ENCODE results near the gene BRWD1.
"Not testable (repeated sequence)": the region's sequence is repeated elsewhere in the genome, so short reads cannot be mapped to it uniquely, and the experiment has no call there.

Gene BRWD1

DNA sequence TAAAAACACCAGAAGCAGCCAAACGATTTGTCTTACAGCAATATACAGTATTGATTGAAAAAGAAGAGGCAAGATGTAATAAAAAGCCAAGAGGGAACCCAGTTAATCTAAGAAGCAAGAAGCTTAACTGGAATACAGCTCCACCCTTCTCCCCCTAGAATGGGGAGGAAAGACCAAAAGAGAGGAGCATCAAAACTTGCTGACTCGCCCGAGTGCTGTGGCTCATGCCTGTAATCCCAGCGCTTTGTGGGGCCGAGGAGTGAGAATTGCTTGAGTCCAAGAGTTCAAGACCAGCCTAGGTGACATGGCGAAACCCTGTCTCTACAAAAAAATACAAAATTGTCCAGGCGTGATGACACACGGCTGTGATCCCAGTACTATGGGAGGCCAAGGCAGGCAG, 32.2 kb downstream of the BRWD1 start:
- no peak for DNase-seq

DNA sequence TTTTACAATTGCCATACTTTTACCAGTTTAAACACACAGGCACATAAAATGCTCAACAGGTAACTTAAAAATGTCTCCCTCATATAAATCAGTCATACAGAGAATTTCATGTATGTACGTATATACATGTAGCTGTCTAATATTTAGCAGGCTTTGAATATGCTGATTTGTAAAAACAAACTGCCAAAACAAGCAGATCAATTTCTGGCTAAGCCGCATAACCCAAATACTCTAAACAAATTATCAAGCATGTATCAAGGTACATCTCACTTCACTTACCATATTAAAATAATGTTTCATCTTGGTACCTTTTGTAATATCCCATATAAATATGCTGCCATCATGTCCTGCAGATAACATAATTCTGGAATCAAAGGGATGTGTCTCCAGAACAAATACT, 43.8 kb downstream of the BRWD1 start:
- DNase-seq, result no peak

DNA sequence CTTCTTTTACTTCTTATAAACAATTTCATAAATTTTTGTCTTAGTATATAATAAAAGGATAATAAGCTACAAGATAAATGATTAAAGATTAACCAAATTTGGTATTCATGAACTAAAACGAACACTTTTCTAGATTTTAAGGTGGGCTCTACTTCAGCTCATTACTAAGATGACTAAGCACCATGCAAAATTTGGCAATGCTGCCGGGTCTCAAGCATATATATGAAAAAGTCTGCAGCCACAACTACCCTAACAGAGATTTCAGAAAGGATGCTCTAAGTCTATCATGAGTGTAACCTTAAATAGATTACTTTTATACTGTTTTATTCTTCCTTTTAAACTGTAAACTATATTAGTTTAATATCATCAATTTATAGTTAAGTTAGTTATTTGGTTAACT, 47.8 kb downstream of the BRWD1 start:
- DNase-seq, result no peak

DNA sequence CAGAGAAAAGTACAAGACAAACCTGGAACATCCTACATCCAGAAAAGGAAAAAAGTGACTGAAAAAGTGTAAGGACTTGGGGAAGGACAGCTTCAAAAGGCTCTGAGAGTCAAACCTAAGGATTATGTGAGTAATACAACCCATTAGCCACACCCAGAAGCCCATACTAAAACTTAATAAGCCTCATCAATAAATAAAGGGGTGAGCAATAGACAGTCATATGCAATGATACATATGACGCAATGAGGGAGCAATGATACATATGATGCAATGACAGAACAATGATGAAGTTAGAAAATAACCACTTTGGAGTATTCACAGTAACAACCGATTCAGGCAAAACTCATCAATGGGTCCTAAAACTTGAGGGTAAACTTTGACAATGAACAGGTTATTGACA, 50.1 kb downstream of the BRWD1 start:
- no peak for DNase-seq

DNA sequence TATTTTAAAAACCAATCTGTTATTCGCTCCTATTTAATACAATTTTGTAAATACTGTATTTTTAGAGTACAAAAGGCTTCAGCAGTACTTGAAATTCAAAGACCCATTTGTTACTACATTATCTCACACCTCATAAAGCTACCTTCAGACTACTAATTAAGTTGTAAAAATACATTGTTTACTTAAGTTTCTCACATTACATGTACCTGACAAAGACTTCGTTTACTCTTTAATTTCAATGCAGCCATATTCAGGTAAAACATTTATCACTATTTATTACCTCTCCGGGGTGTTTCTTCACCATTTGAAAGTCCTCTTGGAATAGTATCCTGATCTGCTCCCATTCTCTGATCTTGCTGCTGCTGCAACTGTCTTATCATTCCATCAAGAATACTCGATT, 55.2 kb downstream of the BRWD1 start:
- DNase-seq, result no peak

DNA sequence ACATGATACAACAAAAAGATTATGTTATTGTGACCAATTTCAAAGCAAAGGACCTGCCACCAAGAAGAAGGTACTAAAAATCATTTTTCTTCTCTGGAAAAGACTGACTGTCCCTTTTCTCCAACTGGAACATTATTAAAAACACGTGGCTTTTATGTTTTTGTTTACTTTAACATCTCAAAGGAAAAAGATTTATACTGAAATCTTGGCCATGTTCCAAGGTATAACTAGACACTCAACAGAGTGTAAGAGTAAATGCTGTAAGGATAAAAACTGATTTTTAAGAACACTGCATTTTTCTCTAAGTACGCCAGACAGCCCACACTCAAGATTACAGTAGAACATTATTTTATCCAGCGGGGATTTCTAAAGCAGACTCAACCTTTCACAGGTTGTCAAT, 62.1 kb downstream of the BRWD1 start:
- no peak for DNase-seq

DNA sequence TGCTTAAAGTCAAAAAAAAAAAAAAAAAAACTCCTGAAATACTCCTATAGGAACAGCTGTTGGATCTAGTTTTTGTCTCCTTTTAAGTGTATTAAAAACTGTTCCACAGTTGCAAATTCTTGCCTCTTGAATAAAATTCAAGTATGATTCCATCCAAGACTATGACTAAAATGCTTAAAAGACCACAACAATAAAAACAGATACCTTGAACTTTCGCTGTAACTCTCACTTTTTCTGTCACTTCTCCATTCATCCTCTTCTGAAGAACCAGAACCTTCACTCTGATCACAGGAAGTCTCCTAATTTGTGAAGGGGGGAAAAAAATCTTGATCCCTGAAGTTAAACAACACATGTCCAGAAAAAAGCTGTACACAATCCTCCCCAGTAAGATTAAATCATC, 75.2 kb downstream of the BRWD1 start:
- DNase-seq, result no peak

DNA sequence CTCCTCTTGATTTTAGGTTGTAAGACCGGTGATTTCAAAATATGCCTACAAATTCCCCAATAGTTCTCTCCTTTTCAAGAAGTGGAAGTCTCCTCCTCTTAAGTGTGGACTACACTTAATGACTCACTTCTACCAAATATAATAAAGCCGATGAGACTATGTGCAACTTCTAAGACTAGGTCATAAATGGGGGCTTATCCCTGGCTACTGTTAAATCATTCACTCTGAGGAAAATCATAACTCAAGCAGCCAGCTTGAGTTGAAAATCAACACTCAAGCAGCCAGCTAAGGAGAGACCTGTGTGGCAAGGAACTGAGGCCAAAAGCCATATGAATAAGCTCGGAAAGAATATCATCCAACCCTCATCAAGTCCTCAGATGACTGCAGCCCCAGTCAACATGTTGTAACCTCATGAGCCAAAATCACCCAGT, 80.6 kb downstream of the BRWD1 start:
- no peak for DNase-seq

DNA sequence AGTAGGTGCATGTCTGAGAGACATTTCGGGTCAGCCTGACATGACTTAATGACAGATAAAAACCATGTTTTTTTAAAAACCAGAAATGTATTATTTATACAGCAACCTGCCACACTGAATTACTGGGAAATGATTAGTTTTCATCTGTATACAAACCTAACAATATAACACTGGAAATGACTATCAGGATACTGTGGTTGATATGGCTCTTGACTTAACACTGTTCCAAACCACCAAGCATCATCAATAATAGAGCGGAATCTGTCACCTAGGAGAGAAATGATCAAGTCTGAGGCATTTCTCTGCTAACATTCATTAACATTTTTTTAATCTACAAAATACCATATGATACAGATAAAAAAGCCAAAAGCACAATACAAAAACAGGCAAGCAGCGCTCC, 88.5 kb downstream of the BRWD1 start:
- no peak for DNase-seq

DNA sequence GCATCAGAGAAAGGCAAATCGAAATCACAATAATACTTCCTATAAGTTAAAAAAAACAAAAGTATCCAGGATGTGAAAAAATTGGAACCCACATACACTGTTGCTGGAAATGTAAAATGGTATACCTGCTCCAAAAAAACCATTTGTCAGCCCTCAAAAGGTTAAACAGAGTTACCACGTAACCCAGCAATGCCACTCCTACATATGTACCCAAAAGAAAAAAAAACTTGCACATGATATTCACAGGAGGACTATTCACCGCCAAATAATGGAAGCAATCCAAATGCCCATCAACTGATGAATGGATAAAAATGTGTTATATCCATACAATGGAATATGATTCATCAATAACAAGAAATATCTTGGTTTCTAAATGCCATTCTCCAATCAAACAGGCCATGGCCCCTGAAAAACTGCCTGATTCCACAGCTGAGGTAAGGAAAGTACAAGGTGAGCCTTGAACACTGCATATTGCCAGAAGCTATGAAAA, 91.4 kb downstream of the BRWD1 start:
- DNase-seq, result no peak

DNA sequence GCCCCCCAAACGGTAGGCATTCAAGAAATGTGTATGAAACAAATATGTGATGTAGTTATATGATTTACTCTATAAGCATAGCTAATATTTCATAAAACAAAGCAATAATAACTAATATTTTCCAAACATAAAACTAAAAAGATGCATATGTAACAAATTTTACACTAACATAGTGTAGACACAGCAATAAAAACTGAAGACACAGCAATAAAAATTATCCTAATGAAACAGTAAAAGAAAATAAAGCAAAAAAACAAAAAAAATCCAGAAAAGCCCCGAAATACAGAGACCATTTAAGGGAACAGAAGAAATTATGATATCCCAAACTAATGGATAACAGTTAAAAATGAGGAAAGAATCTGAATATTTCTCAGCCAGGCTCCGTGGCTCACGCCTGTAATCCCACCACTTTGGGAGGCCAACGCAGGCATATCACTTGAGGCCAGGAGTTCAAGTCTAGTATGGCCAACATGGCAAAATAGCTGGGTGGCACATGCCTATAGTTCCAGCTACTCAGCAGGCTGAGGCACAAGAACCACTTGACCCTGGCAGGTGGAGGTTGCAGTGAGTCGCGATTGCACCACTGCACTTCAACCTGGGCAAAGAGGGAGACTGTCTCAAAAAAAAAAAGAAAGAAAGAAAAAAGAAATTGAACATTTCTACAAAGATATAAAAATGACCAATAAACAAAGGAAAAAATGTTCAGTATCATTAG, 92.0 kb downstream of the BRWD1 start:
- no peak for DNase-seq

DNA sequence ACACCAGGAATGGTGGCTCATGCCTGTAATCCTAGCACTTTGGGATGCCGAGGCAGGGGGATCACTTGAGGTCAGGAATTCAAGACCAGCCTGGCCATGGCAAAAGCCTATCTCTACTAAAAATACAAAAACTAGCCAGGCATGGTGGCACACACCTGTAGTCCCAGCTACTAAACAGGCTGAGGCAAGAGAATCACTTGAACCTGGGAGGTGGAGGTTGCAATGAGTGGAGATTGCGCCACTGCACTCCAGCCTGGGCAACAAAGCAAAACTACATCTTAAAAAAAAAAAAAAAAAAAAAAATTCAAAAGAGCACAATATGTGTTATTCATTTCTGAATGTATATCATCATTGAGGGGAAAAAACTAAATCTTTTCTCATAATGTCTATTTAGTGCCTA, 92.6 kb downstream of the BRWD1 start:
- not testable (repeated sequence) for DNase-seq

DNA sequence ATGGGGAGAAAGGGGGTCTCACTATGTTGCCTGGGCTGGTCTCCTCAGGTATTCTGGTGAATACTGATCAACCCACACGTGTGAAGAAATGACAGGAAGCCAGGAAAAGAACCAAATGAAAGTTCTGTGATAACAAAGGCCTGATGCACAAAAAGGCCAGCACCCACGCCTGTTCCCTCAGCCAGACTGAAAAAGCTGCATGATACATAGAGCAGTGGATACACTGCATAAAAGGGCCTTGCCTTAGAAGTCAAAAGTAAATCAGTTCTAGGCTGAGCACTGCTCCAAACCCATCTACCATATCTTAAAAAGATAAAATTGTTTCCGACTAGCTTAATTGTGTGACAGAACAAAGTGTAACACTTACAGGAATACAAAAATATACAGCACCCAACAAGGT, 93.3 kb downstream of the BRWD1 start:
- no peak for DNase-seq

DNA sequence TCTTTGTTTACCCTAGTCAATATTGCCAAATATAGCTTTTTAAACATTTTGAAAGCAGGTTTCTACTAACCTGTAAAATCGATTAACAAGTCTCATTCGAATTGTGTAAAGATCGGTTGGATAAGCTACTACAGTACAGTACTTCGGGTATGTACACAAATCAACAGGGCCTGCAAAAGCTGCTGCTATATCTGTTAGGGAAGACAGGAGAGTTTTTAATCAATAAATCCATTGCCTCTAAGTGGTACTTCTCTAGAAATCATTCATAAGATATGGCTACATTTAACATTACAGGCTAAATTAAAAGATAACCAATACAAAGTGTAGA, 95.4 kb downstream of the BRWD1 start:
- DNase-seq, result no peak

DNA sequence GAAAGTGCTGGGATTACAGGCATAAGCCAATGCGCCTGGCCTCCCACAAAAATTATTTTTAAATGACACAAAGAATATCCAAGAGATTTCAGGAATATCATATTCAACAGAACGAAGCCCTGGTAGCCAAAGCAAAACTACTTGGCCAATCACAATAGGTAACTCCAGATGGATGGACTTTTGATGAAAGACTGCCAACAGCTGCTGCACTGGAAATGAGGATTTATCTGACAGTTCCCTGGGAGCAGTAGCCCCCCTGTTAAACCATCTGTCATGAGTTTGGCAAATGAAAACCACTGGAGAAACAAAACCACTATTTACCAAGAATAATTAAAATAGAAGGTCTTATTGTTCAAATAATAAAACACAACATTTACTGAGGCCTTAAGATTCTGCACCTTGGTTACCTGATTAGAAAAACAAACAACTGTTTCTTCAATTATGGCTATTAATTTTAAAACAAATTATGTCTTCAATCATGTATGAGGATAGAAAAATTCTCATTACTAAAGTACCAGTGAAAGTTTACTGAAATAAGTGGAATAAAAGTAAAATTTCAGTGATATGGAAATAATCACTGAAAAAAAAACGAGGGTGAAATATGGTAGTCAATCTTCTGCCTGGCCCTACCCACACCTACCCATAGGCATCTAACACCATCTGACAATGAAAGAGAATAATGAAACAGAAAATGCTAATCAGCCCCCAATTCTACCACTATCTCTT, 95.9 kb downstream of the BRWD1 start:
- DNase-seq, result no peak

DNA sequence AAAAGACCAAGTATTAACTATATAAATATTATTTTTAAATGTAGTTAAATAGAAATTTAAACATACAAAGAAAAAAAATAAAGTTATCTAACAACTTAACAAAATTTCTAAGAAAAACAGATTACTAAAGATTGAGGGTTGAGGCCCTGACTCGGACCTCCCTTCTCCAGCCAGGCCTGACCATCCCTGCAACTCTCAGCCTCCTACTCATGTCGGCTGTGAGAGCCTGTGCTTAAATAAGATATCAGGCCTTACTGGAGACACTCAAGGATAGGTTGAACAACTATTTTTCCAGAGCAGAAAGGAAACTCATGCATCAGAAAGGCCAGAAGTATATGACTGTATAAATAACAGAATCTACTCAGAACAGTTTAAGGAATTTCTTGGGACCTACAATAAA, 97.1 kb downstream of the BRWD1 start:
- no peak for DNase-seq

DNA sequence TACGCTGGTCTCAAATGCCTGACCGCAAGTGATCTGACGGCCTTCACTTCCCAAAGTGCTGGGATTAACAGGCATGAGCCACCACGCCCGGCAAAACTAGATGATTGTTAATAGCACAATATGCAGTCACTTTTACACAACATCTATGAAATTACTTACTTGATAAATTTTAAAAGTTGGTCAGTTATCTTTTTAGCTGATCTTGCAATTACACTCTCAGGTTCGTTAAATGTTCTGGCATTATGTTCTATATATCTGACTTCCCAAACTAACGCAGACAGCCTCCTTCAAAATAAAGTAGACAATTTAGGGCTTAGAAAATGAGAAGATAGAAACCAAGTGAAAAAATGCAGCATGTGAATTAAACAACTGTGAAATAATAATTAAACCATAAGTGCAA, 98.4 kb downstream of the BRWD1 start:
- DNase-seq, result no peak

DNA sequence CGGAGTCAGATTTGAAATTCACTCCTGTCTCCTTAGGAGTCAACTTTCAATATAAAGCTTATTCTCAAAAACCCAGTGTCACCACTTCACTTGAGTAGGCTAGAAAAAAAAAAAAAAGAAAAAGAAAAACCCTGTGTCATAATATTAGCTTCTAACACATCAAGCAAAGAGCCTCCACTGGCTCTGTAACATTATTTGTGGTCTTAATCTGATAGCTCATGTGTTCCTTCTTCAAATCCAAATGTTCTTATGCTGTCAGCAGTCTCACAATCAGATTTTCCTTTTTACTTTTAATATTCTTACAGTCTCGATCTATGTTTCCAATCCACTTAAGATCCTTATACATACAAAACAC, 104.1 kb downstream of the BRWD1 start:
- DNase-seq, result no peak

DNA sequence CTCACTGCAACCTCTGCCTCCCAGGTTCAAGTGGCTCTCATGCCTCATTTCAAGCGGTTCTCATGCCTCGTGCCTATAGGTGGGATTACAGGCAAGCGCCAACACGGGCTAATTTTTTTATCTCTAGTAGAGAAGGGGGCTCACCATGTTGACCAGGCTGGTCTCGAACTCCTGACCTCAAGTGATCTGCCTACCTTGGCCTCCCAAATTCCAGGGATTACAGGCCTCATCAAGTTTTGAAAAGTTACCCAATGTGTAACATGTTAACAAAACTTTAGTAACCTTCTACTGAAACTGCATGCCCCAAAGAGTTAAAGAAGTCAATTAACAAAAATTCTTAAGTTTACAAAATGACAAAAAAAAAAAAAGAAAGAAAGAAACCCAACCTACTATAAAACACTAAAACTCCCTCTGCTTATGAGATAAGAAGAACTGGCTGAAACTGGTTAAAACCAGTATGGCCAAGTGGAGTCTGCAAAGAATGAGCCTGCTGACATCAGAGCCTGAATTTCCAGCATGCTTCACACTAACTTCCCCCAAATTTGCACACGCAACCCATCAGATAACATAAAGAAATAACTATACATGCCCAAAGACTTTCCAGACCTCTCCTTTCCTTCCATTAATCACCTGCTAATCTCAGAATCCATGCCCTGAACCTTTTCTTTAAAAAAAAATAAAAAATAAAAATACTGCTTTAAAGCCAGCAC, 104.7 kb downstream of the BRWD1 start:
- no peak for DNase-seq

DNA sequence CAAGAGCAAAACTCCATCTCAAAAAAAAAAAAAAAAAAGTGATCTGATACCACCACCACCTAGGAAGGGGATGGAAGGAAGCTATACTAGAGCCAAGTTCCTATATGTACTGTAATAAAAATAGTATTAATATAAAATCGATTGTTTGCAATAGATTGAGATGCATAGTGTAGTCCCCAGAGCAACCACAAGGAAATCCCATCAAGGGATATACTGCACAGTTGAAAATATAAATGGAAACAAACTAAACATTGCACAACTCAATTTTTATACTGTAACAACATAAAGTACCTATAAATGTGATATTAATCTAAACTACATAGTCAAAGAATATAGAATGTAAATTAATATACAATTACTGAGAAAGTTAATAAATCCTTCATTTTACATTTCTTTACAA, 109.3 kb downstream of the BRWD1 start:
- DNase-seq, result no peak

DNA sequence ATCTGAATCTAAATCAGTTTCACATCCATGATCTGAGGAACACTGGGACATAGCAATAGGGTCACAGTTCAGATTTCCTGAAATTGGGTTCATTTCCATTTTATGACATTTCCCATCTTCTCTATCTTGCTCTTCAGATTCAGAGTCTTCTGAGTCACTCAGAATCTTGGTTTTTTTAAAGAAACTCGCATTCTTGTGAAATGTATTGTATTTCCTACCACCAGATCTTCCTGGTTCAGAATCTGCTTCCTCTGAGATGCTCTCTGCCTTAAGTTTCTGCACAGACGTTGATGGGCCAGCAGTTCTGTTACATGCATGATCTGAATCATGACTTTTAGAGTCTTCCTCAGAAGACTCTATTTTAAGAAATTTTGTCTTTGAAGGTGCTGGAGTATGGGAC, 114.6 kb downstream of the BRWD1 start:
- DNase-seq, result no peak

DNA sequence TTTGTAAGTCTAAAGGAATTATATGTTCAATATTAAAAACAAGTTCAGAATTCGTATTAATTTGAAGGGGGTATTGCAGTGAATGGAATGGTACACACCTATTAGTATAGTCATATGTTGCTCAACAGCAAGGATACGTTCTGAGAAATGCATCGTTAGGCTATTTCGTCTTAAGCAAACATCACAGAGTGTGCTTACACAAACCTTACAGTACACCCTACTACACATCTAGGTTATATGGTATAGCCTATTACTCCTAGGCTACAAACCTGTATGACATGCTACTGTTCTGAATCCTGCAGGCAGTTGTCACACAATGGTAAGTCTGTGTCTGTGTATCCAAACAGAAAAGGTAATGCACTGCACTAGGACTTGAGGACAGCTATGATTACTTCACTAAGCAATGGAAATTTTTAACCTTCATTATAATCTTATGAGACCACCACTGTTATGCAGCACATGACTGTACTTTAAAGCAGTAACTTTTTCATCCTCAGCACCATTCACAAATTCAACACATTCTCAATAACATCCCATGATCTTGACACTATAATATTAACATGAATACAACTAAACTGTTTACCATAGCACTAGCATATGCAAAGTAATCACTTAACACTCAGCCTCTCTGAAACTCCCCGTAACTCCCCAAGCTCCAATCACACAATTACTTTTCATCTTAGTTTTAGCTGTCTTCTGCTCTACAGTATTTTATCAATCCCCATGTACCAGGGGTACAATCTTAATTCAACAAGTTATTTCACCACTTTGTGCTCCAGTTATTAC, 115.8 kb downstream of the BRWD1 start:
- no peak for DNase-seq

DNA sequence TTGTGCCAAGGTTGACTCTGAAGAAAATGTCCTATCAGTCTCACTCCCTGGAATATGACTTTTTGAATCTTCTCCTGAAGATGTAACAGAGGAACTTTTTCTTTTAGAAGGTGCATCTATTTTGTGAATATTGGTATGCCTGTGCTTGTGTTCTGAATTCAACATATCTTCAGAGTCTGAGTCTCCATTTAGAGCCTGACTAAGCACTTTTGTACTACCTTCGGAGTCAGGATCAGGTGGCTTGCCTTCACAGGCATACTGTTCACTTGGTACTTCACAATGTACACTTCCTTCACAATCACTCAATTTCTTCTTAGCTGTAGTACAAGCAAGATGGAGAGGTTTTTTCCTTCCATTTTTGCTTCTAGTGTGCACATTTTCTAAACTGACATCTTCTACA, 116.6 kb downstream of the BRWD1 start:
- no peak for DNase-seq

DNA sequence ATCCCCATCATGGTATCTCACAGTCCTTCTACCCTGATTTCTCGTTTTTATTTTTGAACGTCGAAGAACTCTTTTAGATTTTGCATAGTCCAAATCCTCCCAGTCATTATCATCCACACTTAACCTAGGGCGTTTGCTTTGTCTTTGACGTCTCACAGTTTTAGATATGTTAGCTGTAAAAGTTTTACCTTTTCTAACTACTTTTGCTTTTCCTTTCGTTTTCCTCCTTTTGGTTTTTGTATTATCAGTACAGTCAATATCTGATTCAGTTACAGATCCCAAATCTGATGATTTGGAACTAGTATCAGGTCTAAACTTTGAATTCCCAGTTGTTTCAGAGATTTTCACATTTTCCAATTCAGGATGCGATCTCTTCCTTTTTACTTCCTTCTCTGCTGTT, 117.1 kb downstream of the BRWD1 start:
- no peak for DNase-seq
